Adrenal gland (tissue), 12 donors: ENCODE measurements around the gene WDR45B. TPM values are rescaled to one million over a fixed set of nuclear protein-coding genes. Genes with fewer than 3 reads are reported as not detected.
A peak's percentile ranks its signal among the peaks of the same experiment; 100 is the strongest.

Experiments
- DNase-seq, 7 donors: peaks; one replicate each; pipeline ENCODE4 v3.0.0-alpha.2; 2019 to 2020
- H3K27ac ChIP-seq, 5 donors: fragments of 200-600 bp; sonication (generic) in 4 of 5; 1 replicate in 3 of 5; 2 replicates in 2 of 5; pipeline versions ENCODE4 v1.5.1 to v1.8.0; 2016 to 2020; ENCODE audit warnings: mild to moderate bottlenecking in 1 of 5
- H3K27me3 ChIP-seq: fragments of 200-600 bp; 2 replicates; pipeline ENCODE4 v1.8.0; 2021
- H3K36me3 ChIP-seq, 2 donors: fragments of 200-600 bp; replicated peaks in 1 of 2; 1 replicate in 1 of 2; 2 replicates in 1 of 2; pipeline versions ENCODE4 v1.5.1 to v1.8.0; 2018 to 2022
- H3K4me1 ChIP-seq, 2 donors: fragments of 200-600 bp; replicated peaks in 1 of 2; 1 replicate in 1 of 2; 2 replicates in 1 of 2; pipeline versions ENCODE4 v1.5.1 to v1.8.0; 2018 to 2021
- H3K4me3 ChIP-seq, 4 donors: fragments of 200-600 bp; sonication (generic) in 3 of 4; one replicate each; pipeline ENCODE4 v1.5.1; 2016 to 2018
- H3K9me3 ChIP-seq, 3 donors: fragments of 200-600 bp; sonication (generic) in 1 of 3; replicated peaks in 1 of 3; 1 replicate in 2 of 3; 2 replicates in 1 of 3; pipeline versions ENCODE4 v1.5.1 to v1.8.0; 2016 to 2021
- POLR2A ChIP-seq, 2 donors: fragments of 450-650 bp; IDR thresholded peaks; one replicate each; pipeline ENCODE4 v1.6.1; 2017; ENCODE audit warnings: antibody characterized with exemption in 2 of 2, mild to moderate bottlenecking in 2 of 2, moderate library complexity in 1 of 2
- WGBS, 4 donors: extraction: QIAGEN DNeasy Blood & Tissue Kit in 2 of 4; methylation state at CpG; one replicate each; pipeline versions ENCODE4 v1.1.5 to v1.1.7; 2013 to 2017; 5-methylcytosine and 5-hydroxymethylcytosine counted together
- intact Hi-C, 2 donors: fragments of 100-400 bp; cut with DNase I; formaldehyde crosslinking; loops; one replicate each; pipeline versions ENCODE4 v1.14.1 to v1.15.0; 2022 to 2023
- polyA plus RNA-seq, 3 donors: library from polyadenylated mRNA; stranded (reverse); fragments of 200-250 nt in 2 of 3; fragments of 350-450 nt in 1 of 3; fragmentation: Illumina TruSeq in 1 of 3; extraction: RNeasy Lipid Tissue Mini Kit (QIAGEN cat#74804) in 1 of 3; gene quantifications; one replicate each; pipeline ENCODE4 v1.2.3, GENCODE V29; 2013 to 2014
- total RNA-seq, 9 donors: library from RNA; depleted of rRNA in 4 of 9; stranded (reverse); fragments of >200 nt in 4 of 9; fragments of 120-200 nt in 1 of 9; fragmentation: NEBNext Ultra II Directional in 1 of 9; extraction: Animal tissue kit (Norgen Biotek cat#: 25700) in 1 of 9; gene quantifications; one replicate each; pipeline versions ENCODE4 v1.1.0 to v1.2.4, GENCODE V29; 2013 to 2023
- TF ChIP-seq, protein P1 (sequence below), 6 experiments: fragments of 450-650 bp in 4 of 6; fragments of 200-600 bp in 2 of 6; sonication (generic) in 1 of 6; IDR thresholded peaks; 1 replicate in 5 of 6; 2 replicates in 1 of 6; pipeline versions ENCODE4 v1.5.1 to v1.8.0; 2016 to 2021; ENCODE audit warnings: antibody characterized with exemption in 6 of 6, mild to moderate bottlenecking in 2 of 6, moderate library complexity in 1 of 6
- donor health status: healthy with polysubstance abuse.
- donor health status: Bipolar disorder and iron deficiency.
- donor health status: DM: yes; HTN: yes; CAD: no.
- donor health status: DM: no; HTN: no; CAD: no.
- donor health status: DM: no; HTN: no; CAD: no.
- donor health status: DM: yes; HTN: yes; CAD: no.

WDR45B gene
- total and polyA plus RNA-seq, 12 donors, result 48.6 to 104 (median 73.3) TPM

DNA sequence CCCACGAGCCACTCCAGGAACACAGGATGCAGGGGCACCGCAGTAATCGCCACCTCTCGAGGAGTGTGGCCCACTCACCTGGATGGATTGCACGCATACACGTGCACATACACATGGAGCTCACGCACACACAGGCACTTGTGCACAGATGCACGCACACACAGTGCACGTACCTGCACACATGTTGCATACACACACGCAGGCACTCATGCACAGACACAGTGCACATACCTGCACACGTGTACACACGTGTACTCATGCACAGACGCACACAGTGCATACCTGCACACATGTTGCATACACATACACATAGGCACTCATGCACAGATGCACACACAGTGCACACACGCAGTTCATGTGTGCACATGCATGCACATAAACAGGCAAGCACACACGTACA is 11.6 kb upstream of the WDR45B start:
- peak in 1 of 7 donors; percentile 5 for DNase-seq
- intact Hi-C loops, result loop anchor here in 1 of 2 donors (5.0 kb wide), 1 partner anchor 42 kb away; no protein-coding TSS in a partner anchor

DNA sequence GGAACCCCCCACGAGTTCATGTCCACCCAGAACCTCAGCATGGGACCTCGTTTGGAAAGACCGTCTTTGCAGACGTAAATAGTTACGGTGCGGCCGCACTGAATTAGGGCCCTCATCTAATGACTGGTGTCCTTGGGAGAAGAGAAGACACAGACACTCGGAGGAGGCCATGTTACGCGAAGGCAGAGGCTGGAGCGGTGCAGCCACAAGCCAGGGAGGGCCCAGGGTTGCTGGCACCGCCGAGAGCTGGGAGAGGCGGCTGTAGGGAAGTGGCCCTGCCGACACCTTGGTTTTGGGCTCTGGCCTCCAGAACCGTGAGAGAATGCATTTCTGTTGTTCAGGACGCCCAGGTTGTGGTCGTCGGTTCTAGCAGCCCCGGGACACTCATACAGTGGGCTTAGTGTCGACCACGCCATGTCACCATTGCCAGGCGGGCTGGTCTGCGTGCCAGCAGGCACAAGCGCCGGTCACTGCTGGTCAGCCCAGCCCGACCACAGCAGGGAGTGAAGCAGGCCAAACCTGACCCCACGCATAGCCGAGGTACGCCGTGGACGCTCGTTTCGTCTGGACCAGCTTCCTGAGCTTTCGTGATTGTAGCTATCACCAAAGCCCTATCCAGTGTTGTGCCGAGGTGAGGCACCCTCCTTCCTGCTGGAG is 10.7 kb upstream of the WDR45B start:
- Histone ChIP-seq H3K4me1 (peaks cover 5 to 19% of the 10 kb centered on the region in 2 donors), H3K4me3 (no peak overlapping the region), H3K36me3 (no peaks in the 10 kb centered on the region), H3K9me3 (no peaks in the 10 kb centered on the region), H3K27ac (no peak overlapping the region), H3K27me3 (no peaks in the 10 kb centered on the region)
- TF ChIP-seq, protein P1, sequence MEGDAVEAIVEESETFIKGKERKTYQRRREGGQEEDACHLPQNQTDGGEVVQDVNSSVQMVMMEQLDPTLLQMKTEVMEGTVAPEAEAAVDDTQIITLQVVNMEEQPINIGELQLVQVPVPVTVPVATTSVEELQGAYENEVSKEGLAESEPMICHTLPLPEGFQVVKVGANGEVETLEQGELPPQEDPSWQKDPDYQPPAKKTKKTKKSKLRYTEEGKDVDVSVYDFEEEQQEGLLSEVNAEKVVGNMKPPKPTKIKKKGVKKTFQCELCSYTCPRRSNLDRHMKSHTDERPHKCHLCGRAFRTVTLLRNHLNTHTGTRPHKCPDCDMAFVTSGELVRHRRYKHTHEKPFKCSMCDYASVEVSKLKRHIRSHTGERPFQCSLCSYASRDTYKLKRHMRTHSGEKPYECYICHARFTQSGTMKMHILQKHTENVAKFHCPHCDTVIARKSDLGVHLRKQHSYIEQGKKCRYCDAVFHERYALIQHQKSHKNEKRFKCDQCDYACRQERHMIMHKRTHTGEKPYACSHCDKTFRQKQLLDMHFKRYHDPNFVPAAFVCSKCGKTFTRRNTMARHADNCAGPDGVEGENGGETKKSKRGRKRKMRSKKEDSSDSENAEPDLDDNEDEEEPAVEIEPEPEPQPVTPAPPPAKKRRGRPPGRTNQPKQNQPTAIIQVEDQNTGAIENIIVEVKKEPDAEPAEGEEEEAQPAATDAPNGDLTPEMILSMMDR (IDR thresholded peaks at IDR 0.05), result no peak
- no peak for TF ChIP-seq POLR2A (IDR thresholded peaks at IDR 0.05)
- DNase-seq, result peak in 2 of 7 donors; percentile 5 to 12
- 94 to 96% (median 95%) methylated on average over 20 to 36 of the region's 36 CpGs for WGBS, 4 donors
- intact Hi-C loops, result no loop called here

More for the DNA sequence above, 11.6 kb upstream of the WDR45B start:
- TF ChIP-seq POLR2A (IDR thresholded peaks at IDR 0.05), result no peak
- TF ChIP-seq, protein P1 (IDR thresholded peaks at IDR 0.05), result no peak
- Histone ChIP-seq H3K9me3 (no peaks in the 10 kb centered on the region), H3K36me3 (no peaks in the 10 kb centered on the region), H3K27ac (no peak overlapping the region), H3K27me3 (no peaks in the 10 kb centered on the region), H3K4me3 (no peak overlapping the region), H3K4me1 (peaks cover 5 to 10% of the 10 kb centered on the region in 2 donors)
- 85 to 93% (median 89%) methylated on average over 13 to 15 of the region's 15 CpGs for WGBS, 4 donors

DNA sequence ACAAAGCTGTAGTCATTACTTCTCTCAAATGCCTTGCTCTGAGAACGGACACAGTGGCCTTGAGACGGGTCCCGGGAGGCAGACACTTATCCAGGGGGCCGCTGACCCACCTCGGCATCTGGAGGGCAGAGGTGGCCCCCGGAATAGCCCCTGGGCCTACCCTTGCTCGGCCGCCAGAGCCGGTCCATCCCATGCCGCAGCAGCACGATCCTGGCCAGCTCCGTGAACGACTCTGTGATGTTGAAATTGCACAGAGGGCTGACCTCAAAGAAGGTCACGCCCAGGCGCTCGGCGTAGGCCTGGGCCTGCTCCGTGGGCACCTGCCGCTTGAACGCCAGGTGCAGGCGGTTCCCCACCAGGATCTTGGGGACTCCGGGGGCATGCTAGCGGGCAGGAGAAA is 10.1 kb upstream of the WDR45B start:
- Histone ChIP-seq H3K27ac (no peak overlapping the region), H3K4me3 (no peak overlapping the region), H3K4me1 (peaks cover 5 to 19% of the 10 kb centered on the region in 2 donors), H3K36me3 (no peaks in the 10 kb centered on the region), H3K9me3 (no peaks in the 10 kb centered on the region), H3K27me3 (no peaks in the 10 kb centered on the region)
- 93 to 100% (median 94%) methylated on average over 9 to 23 of the region's 23 CpGs for WGBS, 4 donors
- TF ChIP-seq, protein P1 (IDR thresholded peaks at IDR 0.05), result no peak
- no peak for TF ChIP-seq POLR2A (IDR thresholded peaks at IDR 0.05)
- intact Hi-C loops, result no loop called here
- peak in 1 of 7 donors; percentile 4 for DNase-seq

DNA sequence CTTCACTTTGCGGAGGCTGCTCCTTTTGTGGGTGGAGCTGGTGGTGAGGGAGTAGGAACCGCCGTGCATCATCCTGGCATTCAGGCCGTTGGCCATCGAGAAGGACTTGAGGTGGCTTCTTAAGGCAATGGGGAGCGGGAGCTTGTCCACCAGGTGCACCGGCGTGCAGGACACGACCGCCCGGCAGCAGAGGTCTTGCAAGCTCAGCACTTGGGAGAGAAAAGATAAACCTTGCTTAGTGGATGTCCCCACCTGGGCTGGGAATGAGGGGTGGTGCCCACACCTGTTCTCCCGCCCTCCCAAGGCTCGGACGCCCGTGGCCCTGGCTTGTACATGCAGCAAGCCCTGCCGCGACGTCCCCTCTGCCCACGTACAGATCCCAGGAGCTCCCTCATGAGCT is 9.7 kb upstream of the WDR45B start:
- Histone ChIP-seq H3K4me1 (peaks cover 5 to 19% of the 10 kb centered on the region in 2 donors), H3K9me3 (no peaks in the 10 kb centered on the region), H3K4me3 (no peak overlapping the region), H3K27me3 (no peaks in the 10 kb centered on the region), H3K36me3 (no peaks in the 10 kb centered on the region), H3K27ac (no peak overlapping the region)
- DNase-seq, result peak in 2 of 7 donors; percentile 4 to 18
- 94 to 96% (median 95%) methylated on average over 8 to 19 of the region's 19 CpGs for WGBS, 4 donors
- intact Hi-C loops, result no loop called here
- no peak for TF ChIP-seq POLR2A (IDR thresholded peaks at IDR 0.05)
- TF ChIP-seq, protein P1 (IDR thresholded peaks at IDR 0.05), result no peak
